HepG2 (cell line): ENCODE results near the gene ADIPOR2. TPM values are rescaled to one million over a fixed set of nuclear protein-coding genes. Genes with fewer than 3 reads are reported as not detected.
A peak's percentile ranks its signal among the peaks of the same experiment; 100 is the strongest.

Experiments
- EP300 ChIP-seq, 3 experiments: sonication (generic) in 1 of 3; formaldehyde crosslinking in 1 of 3; IDR thresholded peaks; 2 replicates each; pipeline versions ENCODE4 v1.5.1 to v1.6.1; 2011 to 2020; ENCODE audit warnings: low read depth in 2 of 3, low read length in 2 of 3, borderline replicate concordance in 1 of 3, improper control_type of control experiment in 1 of 3, mild to moderate bottlenecking in 1 of 3, missing genetic modification reagents in 1 of 3, moderate library complexity in 1 of 3
- KAT2B ChIP-seq: fragments of 150-350 bp; IDR thresholded peaks from 2 replicates; pipeline ENCODE4 v1.6.1; 2014; ENCODE audit warnings: low read depth, low read length, borderline replicate concordance
- NR2F1 ChIP-seq, 2 experiments: fragments of 450-650 bp in 1 of 2; formaldehyde crosslinking in 1 of 2; IDR thresholded peaks; 2 replicates each; pipeline versions ENCODE4 v1.5.0 to v1.6.1; 2016 to 2020; ENCODE audit warnings: mild to moderate bottlenecking in 1 of 2, missing compliant biosample characterization in 1 of 2, missing genetic modification reagents in 1 of 2, moderate library complexity in 1 of 2
- SRY ChIP-seq: sonication (generic); formaldehyde crosslinking; IDR thresholded peaks from 2 replicates; pipeline ENCODE4 v1.8.0; 2022; ENCODE audit warnings: mild to moderate bottlenecking, missing genetic modification reagents
- XRCC5 ChIP-seq: fragments of 200-400 bp; formaldehyde crosslinking; optimal IDR thresholded peaks from 2 replicates; pipeline ENCODE3; 2017; ENCODE audit warnings: mild to moderate bottlenecking, low read length
- ZBTB20 ChIP-seq: sonication (generic); formaldehyde crosslinking; IDR thresholded peaks from 2 replicates; pipeline ENCODE4 v1.8.1; 2023; ENCODE audit warnings: missing genetic modification reagents, low read depth, mild to moderate bottlenecking, borderline replicate concordance
- ZBTB8A ChIP-seq: sonication (generic); formaldehyde crosslinking; IDR thresholded peaks from 2 replicates; pipeline ENCODE4 v1.4.0; 2020; ENCODE audit warnings: mild to moderate bottlenecking, low read depth, missing genetic modification reagents, borderline replicate concordance
- ZNF354B ChIP-seq: sonication (generic); formaldehyde crosslinking; IDR thresholded peaks from 2 replicates; pipeline ENCODE4 v1.8.0; 2022; ENCODE audit warnings: mild to moderate bottlenecking, missing genetic modification reagents
- ZNF652 ChIP-seq: IDR thresholded peaks from 2 replicates; pipeline ENCODE4 v1.6.1; 2016; ENCODE audit warnings: low read depth, borderline replicate concordance
- ZNF788 ChIP-seq: sonication (generic); formaldehyde crosslinking; IDR thresholded peaks from 2 replicates; pipeline ENCODE4 v1.5.0; 2020; ENCODE audit warnings: mild to moderate bottlenecking, missing genetic modification reagents, borderline replicate concordance
- ZNF878 ChIP-seq: sonication (generic); formaldehyde crosslinking; IDR thresholded peaks from 2 replicates; pipeline ENCODE4 v1.8.1; 2023; ENCODE audit warnings: mild to moderate bottlenecking, missing genetic modification reagents, moderate library complexity
- ZNF879 ChIP-seq: sonication (generic); formaldehyde crosslinking; IDR thresholded peaks from 2 replicates; pipeline ENCODE4 v1.8.1; 2023; ENCODE audit warnings: missing genetic modification reagents
- polyA plus RNA-seq, 8 experiments: library from polyadenylated mRNA; depleted of rRNA in 3 of 8; stranded (reverse) in 7 of 8; unstranded in 1 of 8; fragments of >200 nt; fragmentation: Illumina TruSeq in 4 of 8; extraction: Trizol in 4 of 8; gene quantifications; 2 replicates each; pipeline versions ENCODE4 v1.2.1 to v1.2.3, GENCODE V29; 2011 to 2016; ENCODE audit warnings: low read depth in 4 of 8, missing spikeins in 1 of 8, mixed read lengths in 1 of 8; ENCODE audit not compliant: insufficient read depth in 1 of 8
- total RNA-seq, 5 experiments: library from RNA; depleted of rRNA; stranded (reverse); fragments of >200 nt; fragmentation: Illumina TruSeq; extraction: Trizol; gene quantifications; 2 replicates each; pipeline ENCODE4 v1.2.3, GENCODE V29; 2016; ENCODE audit warnings: low read depth in 1 of 5
- TF ChIP-seq, protein P1 (sequence below): conservative IDR thresholded peaks from 2 replicates; pipeline ENCODE4 v1.6.1; 2018; ENCODE audit warnings: missing genetic modification reagents
- TF ChIP-seq, protein P2 (sequence below): sonication (generic); formaldehyde crosslinking; IDR thresholded peaks from 2 replicates; pipeline ENCODE4 v1.4.0; 2020; ENCODE audit warnings: mild to moderate bottlenecking, missing genetic modification reagents
- TF ChIP-seq, protein P3 (sequence below): sonication (generic); formaldehyde crosslinking; IDR thresholded peaks from 2 replicates; pipeline ENCODE4 v1.5.0; 2020; ENCODE audit warnings: missing genetic modification reagents, mild to moderate bottlenecking, borderline replicate concordance
- TF ChIP-seq, protein P4 (sequence below): sonication (generic); formaldehyde crosslinking; IDR thresholded peaks from 2 replicates; pipeline ENCODE4 v1.5.1; 2020; ENCODE audit warnings: mild to moderate bottlenecking, missing genetic modification reagents, borderline replicate concordance
- TF ChIP-seq, protein P5 (sequence below): sonication (generic); formaldehyde crosslinking; IDR thresholded peaks from 2 replicates; pipeline ENCODE4 v1.8.1; 2023; ENCODE audit warnings: mild to moderate bottlenecking, missing genetic modification reagents, borderline replicate concordance
- TF ChIP-seq, protein P6 (sequence below): sonication (generic); formaldehyde crosslinking; IDR thresholded peaks from 2 replicates; pipeline ENCODE4 v1.4.0; 2020; ENCODE audit warnings: missing genetic modification reagents

The ADIPOR2 gene
- total and polyA plus RNA-seq, 2 of the 13 experiments (the other 11 are each of a cell fraction or from before 2014, with no cell fraction given): 35.2 to 52.2 TPM

DNA sequence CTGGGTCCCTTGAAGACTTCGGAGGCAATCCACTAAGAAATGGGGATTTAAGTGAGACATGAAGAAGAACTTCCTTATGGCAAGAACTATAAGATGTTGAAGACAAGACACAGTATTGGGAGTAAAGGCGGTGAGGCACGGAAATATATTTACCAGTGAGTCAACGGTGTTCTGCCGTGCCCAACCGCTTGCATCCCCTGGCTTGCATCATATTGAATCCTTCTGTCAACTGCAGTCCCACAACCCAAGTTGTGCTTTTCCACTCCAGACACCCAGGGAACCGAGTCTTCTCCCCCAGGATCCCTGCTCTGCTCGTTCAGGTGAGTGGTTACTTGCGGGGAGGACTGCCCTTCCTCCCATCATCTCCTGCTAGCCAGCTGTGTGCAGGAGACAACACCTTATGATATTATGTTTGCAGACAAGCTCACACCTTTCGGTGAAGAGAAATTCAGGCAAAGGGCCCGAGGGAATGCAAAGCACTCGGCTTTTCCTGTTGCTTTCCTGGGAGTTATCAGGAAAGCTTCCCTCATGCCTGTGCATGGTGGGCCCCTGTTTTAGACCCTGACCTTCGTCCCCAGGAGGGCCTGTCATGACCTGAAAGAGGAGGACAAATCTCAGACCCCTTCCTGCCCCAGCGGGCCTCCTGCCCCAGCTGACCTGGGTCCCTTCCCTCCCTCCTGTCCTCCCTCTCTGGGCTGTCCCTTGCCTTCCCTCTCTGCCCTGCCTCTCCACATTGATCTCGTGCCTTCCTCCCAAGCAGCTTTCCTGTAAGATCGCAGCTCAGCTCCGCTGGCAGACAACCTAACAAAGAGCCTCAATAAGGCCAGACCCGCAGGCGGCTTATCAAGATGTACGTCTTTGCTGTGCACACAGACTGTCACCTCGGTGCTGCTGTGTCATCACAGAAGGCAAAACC is 125.2 kb downstream of the ADIPOR2 start (continued):
- TF ChIP-seq, protein P1, sequence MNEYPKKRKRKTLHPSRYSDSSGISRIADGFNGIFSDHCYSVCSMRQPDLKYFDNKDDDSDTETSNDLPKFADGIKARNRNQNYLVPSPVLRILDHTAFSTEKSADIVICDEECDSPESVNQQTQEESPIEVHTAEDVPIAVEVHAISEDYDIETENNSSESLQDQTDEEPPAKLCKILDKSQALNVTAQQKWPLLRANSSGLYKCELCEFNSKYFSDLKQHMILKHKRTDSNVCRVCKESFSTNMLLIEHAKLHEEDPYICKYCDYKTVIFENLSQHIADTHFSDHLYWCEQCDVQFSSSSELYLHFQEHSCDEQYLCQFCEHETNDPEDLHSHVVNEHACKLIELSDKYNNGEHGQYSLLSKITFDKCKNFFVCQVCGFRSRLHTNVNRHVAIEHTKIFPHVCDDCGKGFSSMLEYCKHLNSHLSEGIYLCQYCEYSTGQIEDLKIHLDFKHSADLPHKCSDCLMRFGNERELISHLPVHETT: no peak
- no peak for TF ChIP-seq ZNF879 (CRISPR knock-in tag)
- no peak for TF ChIP-seq ZNF652 (CRISPR knock-in tag)
- TF ChIP-seq ZBTB20 (CRISPR knock-in tag): no peak
- TF ChIP-seq, protein P2, sequence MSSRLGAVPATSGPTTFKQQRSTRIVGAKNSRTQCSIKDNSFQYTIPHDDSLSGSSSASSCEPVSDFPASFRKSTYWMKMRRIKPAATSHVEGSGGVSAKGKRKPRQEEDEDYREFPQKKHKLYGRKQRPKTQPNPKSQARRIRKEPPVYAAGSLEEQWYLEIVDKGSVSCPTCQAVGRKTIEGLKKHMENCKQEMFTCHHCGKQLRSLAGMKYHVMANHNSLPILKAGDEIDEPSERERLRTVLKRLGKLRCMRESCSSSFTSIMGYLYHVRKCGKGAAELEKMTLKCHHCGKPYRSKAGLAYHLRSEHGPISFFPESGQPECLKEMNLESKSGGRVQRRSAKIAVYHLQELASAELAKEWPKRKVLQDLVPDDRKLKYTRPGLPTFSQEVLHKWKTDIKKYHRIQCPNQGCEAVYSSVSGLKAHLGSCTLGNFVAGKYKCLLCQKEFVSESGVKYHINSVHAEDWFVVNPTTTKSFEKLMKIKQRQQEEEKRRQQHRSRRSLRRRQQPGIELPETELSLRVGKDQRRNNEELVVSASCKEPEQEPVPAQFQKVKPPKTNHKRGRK: no peak
- TF ChIP-seq ZNF354B: no peak
- TF ChIP-seq, protein P3, sequence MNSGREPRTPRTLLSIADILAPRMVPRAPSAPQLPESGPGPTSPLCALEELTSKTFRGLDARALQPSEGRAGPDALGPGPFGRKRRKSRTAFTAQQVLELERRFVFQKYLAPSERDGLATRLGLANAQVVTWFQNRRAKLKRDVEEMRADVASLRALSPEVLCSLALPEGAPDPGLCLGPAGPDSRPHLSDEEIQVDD (CRISPR knock-in tag): no peak
- TF ChIP-seq, protein P4, sequence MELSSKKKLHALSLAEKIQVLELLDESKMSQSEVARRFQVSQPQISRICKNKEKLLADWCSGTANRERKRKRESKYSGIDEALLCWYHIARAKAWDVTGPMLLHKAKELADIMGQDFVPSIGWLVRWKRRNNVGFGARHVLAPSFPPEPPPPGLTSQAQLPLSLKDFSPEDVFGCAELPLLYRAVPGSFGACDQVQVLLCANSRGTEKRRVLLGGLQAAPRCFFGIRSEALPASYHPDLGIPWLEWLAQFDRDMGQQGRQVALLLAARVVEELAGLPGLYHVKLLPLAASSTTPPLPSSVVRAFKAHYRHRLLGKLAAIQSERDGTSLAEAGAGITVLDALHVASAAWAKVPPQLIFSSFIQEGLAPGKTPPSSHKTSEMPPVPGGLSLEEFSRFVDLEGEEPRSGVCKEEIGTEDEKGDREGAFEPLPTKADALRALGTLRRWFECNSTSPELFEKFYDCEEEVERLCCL (CRISPR knock-in tag): no peak
- no peak for TF ChIP-seq ZNF788 (CRISPR knock-in tag)
- TF ChIP-seq, protein P5, sequence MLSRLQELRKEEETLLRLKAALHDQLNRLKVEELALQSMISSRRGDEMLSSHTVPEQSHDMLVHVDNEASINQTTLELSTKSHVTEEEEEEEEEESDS (CRISPR knock-in tag): no peak
- no peak for TF ChIP-seq XRCC5
- peak in 1 of 2 experiments; percentile 55; a peak in 1 of 4 replicates for TF ChIP-seq EP300 (IDR thresholded peaks at IDR 0.05; ENCODE audit: low read depth in 2 of 2, low read length in 2 of 2)
- no peak for TF ChIP-seq EP300 (CRISPR knock-in tag; IDR thresholded peaks at IDR 0.05; ENCODE audit: borderline replicate concordance)
- TF ChIP-seq, protein P6, sequence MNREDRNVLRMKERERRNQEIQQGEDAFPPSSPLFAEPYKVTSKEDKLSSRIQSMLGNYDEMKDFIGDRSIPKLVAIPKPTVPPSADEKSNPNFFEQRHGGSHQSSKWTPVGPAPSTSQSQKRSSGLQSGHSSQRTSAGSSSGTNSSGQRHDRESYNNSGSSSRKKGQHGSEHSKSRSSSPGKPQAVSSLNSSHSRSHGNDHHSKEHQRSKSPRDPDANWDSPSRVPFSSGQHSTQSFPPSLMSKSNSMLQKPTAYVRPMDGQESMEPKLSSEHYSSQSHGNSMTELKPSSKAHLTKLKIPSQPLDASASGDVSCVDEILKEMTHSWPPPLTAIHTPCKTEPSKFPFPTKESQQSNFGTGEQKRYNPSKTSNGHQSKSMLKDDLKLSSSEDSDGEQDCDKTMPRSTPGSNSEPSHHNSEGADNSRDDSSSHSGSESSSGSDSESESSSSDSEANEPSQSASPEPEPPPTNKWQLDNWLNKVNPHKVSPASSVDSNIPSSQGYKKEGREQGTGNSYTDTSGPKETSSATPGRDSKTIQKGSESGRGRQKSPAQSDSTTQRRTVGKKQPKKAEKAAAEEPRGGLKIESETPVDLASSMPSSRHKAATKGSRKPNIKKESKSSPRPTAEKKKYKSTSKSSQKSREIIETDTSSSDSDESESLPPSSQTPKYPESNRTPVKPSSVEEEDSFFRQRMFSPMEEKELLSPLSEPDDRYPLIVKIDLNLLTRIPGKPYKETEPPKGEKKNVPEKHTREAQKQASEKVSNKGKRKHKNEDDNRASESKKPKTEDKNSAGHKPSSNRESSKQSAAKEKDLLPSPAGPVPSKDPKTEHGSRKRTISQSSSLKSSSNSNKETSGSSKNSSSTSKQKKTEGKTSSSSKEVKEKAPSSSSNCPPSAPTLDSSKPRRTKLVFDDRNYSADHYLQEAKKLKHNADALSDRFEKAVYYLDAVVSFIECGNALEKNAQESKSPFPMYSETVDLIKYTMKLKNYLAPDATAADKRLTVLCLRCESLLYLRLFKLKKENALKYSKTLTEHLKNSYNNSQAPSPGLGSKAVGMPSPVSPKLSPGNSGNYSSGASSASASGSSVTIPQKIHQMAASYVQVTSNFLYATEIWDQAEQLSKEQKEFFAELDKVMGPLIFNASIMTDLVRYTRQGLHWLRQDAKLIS: no peak
- TF ChIP-seq NR2F1 (CRISPR knock-in tag; IDR thresholded peaks at IDR 0.05): 0 out of 4 replicates have a peak, but pooled peaks of 1 of the 2 experiments have one; percentile 9
- no peak for TF ChIP-seq ZNF878
- no peak for TF ChIP-seq KAT2B
- TF ChIP-seq SRY (CRISPR knock-in tag): no peak
- TF ChIP-seq ZBTB8A (CRISPR knock-in tag): no peak
